ENCODE measurements around the gene DEFB116.

DNA sequence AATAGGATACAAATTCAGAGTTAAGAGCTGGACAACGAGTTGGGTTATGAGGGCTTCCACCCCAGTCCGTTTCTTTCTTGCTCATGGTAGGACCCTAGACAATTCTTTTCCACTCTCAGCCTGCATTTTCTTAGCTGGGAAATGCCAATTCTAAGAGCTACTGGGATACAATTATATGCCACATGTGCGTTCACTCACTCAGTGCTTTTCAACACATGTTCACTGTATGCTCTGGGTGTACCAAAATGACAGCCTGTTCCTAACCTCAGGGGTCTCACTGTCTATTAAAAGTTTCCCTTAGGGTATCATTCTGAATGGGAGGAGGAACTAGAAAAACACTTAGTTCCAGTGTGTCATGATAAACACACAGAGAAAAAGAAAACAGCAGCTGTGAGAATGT, 51.4 kb downstream of the DEFB116 start:
- TF ChIP-seq, protein P1, sequence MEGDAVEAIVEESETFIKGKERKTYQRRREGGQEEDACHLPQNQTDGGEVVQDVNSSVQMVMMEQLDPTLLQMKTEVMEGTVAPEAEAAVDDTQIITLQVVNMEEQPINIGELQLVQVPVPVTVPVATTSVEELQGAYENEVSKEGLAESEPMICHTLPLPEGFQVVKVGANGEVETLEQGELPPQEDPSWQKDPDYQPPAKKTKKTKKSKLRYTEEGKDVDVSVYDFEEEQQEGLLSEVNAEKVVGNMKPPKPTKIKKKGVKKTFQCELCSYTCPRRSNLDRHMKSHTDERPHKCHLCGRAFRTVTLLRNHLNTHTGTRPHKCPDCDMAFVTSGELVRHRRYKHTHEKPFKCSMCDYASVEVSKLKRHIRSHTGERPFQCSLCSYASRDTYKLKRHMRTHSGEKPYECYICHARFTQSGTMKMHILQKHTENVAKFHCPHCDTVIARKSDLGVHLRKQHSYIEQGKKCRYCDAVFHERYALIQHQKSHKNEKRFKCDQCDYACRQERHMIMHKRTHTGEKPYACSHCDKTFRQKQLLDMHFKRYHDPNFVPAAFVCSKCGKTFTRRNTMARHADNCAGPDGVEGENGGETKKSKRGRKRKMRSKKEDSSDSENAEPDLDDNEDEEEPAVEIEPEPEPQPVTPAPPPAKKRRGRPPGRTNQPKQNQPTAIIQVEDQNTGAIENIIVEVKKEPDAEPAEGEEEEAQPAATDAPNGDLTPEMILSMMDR (IDR thresholded peaks at IDR 0.05) = no peak
- TF ChIP-seq POLR2A (IDR thresholded peaks at IDR 0.05) = no peak
